DMS79 treated with DMSO at 0.1 percent for 48 hours (cell line): ENCODE results near the gene COMT.

Experiments used
- DNase-seq: peaks from one replicate; lab custom pipeline; 2025; lab: John Stamatoyannopoulos, UW

The COMT gene

DNA sequence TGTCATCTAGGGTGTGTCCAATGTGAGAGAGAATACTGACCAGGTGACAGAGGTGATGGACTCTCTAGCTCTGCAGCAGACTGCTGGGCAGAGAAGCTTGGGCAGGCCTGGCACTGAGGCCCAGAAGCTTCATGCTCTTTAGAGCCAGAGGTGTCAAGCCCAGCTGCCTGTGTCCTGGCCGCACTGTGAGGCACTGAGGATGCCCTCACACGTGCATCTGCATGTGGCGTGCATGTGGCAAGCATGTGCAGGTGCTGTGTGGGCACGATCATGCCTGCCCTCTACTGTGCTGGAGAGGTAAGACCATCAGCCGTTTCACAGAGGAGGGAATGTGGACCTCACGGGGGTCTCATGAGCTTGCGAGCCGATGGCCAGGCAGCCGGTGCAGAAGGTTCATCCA is 15.9 kb downstream of the COMT start:
- no peak for DNase-seq

DNA sequence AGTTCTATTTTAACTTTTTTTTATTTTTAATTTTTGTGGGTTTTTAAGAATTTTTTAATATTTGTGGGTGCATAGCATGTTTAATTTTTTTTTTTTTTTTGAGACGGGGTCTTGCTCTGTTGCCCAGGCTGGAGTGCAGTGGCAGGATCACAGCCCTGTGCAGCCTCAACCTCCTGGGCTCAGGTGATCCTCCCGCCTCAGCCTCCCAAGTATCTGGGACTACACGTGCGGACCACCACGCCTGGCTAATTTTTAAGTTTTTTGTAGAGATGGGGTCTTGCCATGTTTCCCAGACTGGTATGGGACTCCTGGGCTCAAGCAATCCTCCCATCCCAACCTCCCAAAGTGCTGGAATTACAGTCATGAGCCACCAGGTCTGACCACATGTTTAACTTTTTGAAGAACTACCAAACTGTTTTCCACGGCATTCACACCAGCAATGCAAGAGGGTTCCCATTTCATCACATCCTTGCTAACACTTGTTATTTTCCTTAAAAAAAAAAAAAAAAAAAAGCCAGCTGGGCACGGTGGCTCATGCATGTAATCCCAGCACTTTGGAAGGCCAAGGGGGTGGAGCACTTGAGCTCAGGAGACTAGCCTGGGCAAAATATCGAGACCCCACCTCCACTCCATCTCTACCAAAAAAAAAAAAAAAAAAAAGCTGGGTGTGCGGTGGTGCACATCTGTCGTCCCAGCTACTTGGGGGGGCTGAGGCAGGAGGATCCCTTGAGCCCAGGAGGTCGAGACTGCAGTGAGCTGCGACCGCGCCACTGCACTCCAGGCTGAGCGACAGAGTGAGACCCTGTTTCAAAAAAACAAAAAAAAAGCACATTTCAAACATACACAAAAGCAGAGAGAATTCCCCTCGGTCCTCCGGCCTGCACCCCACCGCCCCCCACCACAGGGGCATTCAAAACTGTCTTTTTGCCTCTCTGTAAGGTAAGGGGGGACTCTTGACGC is 16.8 kb downstream of the COMT start:
- no peak for DNase-seq

DNA sequence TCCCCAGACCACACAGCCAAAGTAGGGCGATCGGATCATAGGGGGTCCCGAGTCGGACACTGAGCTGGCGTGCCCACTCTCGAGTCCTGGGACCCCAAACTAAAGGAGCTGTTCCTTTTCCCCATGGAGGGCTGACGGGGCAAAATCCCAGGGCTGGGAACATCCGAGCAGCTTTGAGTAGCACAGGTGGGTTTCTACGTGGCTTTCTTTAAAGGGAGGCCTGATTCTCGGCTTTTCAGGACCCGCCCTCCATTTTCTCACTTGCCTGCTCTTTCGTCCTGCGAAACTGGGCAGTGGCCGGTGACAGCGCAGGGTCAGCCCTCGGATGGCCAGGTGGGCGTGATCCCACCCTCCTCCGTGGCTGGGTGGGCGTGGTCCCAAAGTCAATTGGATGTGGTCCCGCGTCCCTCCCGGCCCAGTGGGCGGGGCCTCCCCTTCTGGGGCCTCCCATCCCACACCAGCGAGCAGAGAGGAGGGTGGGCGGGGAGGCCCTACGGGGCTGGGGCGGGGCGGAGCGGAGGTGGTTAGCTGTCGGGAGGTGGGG is 17.5 kb downstream of the COMT start:
- no peak for DNase-seq

DNA sequence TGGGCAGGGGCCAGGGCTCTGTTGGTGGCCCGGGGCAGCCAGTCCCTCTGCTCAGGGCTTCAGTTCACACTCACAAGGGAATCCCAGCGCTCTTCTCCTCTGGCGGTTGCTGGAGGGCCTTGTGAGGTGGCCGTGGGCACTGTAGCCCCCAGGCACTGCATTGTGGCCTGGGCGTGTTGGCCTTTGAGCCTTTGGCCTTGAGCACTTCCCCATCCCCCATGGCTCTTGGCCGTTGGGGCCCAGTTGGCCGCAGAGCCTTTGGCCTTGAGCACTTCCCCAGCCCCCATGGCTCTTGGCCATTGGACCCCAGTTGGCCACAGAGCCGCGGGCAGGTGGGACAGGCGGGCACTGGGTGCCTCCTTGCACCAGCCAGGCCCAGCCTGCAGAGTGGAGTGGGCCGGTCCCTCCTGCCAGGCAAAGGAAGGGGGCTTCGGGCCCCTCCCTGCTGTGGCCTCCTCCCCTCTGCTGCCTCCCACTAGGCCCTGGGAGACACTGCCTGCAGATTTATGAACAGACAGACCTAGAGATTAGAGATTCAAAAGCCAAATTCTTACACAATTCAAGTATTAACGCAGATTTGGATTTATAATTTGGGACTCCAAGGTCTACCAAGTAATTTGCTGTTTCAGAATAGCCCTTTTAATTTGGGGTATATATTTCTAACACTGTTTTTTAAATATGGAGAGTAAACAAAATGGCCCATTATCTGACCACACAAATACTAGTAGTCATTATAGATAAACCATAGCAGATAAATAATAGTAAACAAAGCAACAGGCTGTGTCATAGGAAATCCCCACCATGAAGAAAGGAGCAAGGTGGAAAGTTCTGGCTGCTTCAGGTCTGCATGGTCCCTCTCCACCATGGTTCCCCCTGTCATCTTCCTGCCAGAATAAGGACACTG is 18.3 kb downstream of the COMT start:
- DNase-seq, result no peak

DNA sequence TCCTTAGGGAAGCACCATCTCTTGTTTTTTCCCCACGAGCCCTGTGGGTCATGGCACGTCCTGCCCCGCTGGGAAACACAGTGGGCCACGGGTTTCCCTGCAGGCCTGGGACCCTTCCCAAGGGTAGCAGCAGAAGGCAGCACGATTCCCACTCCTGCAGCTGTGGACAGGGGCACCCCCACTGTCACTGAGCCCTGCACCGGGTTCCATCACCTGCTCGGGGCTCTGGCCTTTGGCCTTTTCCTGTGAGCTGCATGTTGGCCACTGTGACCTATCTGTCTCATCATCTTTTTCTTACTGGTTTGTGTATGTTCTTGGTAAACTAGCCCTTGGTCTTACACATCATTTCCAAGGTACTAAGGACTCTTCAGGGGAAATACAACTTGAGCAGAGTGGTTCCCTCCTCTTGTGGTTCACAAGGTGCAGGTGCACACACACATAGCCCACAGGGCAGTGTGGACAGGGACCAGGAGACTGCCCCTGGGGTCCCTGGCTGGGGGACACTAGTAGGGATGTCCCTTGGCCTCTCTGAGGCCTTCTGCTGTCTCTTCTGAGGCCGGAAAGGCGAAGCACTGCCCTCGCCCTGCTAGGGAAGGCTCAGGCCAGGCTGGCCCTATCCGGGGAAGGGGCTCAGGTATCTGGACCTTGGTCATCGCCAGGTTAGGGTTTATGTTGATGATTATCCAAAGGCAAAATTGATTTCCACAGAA is 19.1 kb downstream of the COMT start:
- DNase-seq, result no peak

DNA sequence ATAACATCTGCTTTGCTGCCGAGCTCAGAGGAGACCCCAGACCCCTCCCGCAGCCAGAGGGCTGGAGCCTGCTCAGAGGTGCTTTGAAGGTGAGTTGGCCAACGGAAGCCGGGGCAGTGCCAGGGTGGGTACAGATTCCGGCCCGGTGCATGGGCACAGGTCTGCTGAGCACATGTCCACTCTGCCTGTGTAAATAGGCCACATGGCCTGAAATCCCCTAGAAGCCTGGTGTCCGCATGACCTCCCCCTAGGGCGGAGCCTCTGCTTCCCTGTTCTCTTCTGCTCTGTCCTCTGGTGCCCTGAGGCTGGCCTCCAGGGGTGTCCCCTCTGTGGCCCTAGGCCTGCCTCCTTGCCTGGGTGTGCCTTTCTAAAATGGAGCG is 19.6 kb downstream of the COMT start:
- DNase-seq, result no peak

DNA sequence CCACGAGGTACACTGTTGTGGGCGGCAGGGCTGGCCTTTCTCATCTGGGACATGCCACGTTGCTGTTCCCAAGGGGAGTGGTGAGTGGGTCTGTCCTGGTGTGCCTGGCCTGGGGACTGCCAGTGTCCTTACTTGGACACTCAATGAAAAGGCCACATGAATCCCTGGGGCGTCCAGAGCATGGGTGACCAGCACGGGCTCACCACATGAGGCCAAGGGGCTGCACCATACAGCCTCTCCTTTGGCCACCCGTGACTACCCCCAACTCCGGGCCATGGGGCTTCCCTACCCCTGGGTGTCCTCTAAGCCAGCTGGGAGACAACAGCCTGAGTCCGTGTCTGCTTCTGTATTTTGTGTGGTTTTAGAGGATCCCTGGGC is 20.3 kb downstream of the COMT start:
- DNase-seq, result no peak

DNA sequence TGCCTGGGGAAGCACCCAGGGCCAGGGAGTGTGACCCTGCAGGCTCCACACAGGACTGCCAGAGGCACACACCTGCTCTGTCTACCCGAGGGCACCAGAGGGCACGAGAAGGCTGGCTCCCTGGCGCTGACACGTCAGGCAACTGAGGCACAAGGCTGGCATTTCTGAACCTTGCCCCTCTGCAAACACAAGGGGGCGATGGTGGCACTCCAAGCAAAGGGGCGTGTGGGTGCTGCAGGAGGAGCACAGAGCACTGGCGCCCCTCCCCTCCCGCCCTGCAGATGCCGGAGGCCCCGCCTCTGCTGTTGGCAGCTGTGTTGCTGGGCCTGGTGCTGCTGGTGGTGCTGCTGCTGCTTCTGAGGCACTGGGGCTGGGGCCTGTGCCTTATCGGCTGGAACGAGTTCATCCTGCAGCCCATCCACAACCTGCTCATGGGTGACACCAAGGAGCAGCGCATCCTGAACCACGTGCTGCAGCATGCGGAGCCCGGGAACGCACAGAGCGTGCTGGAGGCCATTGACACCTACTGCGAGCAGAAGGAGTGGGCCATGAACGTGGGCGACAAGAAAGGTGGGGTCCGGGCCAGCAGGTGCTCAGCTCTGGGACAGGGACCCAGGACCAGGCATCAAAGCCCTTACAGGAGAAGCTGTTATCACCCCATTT is 20.8 kb downstream of the COMT start:
- peak; percentile 10 for DNase-seq

DNA sequence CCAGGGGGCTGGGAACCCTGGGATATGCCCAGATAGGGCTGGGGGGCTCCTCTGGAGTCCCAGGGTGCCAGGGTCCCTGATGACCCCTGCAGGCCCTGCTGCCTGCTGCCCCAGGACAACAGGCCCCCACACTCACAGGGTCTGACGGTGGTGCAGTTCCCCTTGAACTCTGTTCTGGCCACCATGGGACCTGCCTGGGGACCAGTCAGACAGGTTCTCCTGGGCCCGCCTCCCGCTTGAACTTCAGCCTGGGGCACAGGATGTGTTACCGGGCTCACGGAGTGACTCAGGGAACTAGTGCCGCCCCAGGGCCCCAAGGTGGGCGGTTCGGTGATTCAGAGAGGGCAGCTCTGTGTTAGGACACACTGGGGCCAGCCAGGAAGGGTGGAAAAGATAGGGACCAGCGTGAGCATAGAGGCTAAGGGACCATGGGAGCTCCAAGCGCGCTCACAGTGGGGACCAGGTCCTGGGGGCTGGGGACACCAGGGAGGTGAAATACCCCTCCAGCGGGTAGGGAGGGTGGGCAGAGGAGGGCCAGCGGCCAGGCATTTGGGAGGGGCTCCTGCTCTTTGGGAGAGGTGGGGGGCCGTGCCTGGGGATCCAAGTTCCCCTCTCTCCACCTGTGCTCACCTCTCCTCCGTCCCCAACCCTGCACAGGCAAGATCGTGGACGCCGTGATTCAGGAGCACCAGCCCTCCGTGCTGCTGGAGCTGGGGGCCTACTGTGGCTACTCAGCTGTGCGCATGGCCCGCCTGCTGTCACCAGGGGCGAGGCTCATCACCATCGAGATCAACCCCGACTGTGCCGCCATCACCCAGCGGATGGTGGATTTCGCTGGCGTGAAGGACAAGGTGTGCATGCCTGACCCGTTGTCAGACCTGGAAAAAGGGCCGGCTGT is 21.6 kb downstream of the COMT start:
- peak; percentile 5 for DNase-seq

DNA sequence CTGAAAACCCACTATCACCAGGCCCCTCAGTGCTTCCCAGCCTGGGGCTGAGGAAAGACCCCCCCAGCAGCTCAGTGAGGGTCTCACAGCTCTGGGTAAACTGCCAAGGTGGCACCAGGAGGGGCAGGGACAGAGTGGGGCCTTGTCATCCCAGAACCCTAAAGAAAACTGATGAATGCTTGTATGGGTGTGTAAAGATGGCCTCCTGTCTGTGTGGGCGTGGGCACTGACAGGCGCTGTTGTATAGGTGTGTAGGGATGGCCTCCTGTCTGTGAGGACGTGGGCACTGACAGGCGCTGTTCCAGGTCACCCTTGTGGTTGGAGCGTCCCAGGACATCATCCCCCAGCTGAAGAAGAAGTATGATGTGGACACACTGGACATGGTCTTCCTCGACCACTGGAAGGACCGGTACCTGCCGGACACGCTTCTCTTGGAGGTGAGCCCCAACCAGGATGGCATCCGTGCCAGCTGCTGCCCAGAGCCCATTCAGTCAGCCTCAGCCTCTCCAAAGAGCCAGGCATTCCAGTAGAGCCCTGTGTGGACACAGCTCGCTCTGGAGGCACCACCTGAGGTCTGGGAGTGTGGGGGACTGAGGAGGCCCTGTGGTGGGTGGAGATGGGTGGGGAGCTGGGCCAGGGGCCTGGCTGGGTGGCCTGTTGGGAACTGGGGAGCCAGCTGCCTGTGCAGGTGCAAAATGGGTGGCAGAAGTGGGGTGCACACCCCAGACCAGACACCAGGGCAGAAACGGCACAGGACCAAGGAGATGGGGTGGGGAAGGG is 22.5 kb downstream of the COMT start:
- no peak for DNase-seq

DNA sequence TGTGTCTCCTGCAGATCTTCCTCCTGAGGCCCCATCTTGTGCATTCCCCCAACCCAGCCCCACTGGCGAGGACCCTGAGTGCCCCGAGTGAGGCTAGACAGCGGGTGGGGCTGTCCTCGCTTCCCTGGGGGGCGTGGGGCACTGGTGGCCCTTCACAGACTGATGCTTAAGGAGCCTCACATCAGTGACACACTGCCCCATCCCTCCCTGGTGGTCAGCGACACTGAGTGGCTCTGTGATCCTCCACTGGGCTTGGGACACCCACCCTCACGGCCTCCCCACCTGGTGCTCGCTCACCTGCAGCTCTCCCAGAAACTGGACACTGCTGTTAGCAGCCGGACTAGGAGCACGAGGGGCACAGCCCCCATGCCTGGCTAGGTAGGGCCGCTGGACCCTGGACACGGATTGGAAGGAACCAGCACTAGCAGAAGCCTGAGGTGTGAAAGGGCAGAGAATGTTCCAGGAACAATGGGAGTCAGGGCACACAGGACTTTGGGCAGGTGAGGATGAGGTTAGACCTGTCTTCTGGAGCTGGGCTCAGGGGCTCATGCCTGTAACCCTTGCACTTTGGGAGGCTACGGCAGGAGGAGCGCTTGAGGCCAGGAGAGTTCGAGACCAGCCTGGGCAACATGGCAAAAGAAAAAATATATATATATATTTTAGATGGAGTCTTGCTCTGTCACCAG is 23.3 kb downstream of the COMT start:
- no peak for DNase-seq

DNA sequence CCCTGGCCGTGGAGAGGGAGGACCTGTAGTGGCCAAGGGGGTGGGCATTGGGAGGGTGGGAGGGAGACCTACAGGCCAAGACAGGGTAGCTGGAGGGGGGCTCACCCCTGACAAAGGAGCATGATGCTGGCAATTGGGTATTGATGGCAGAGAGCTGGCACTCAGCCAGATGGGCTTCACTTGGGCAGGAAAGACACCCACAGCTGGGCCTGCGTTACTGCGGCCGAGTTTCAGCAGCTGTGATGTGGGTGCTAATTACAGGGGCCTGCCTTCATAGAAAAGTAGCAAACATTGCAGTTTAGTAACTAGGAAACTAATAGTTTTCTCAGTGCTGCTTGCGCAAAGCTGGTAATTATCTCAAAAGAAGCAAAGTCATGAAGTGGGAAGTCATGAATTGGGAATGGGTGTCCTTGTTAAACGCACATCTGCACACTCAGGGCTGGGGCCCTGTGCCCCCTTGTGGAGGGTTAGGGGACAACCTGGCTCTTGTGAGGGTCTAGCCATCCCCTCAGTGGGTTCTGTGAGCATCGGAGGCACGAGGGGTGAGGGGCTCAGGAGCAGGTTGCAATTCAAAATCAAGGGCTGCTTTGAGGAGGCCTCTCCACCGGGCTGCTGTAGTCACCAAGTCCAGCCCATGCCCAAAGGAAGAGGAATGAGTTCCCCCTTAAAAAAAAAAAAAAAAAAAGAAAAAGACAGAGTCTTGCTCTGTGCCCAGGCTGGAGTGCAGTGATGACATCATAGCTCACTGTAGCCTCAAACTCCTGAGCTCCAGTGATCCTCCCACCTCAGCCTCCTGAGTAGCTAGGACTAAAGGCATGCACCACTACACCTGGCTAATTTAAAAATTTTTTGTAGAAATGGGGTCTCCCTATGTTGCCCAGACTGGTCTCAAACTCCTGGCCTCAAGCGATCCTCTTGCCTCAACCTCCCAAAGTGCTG is 24.5 kb downstream of the COMT start:
- DNase-seq, result no peak

DNA sequence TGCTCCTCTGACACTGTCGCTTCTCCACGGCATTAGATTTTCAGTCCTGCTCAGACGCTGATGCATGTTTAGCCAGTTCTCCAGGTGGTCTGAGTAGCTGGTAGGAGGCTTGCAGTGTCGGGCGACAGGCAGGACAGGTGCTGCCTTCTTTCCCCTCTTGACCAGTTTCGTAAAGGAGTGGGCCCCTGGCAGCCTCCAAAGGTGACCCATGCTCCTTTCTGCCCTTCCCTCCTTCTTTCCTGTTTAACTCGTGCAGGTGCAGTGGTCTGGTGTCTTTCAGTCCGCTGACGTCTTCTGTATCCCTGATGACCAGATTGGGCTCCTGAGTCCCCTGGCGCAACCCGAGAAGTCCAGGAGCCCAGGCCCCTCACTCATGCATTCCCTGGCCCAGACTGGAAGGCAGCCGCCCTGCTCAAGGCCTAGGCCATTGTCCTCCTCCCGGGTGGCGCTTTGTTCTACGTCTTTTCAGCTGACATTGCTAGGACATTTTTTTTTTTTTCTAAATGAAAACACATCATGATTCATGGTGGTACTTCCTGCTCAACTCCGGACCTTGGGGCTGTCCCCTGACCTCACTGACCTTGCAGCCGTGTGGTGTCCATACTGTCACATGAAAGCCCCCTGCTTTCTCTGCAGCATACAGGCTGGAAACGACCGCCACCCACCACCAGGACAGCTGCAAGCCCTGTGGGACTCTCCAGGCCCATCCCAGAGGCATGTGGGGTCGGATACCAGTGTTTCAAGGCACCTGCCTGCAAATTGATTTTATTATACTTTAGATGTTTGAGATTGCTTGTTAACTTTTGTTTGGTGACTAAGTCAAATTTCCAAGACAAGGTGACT is 25.6 kb downstream of the COMT start:
- DNase-seq, result no peak

DNA sequence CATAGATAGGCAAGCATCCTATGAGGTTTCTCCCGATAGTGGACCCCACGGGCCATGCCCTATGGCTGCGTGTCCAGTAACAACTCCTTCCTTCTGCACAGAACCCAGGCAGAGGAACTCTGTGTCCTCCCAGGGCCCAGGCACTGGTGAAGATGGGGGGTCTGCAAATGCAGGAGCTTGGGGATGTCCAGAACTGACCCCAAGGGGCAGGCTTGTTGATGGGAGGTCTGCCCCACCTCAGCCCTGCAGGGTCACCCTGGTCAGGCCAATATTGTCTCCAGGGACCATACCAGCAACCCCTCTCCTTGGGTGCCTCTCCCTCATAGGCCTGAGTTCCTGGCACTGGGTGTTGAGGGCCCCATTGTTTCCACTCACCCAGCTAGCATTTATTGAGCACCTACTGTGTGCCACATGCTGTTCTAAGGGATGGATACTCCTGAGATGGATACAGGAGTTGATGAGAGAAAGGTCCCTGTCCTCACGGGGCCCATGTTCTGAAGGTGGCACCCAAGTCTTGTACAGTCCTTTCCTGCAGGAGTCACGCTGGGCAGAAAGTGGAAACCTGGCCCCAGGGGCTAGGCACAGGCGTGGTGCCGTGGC is 26.4 kb downstream of the COMT start:
- no peak for DNase-seq

DNA sequence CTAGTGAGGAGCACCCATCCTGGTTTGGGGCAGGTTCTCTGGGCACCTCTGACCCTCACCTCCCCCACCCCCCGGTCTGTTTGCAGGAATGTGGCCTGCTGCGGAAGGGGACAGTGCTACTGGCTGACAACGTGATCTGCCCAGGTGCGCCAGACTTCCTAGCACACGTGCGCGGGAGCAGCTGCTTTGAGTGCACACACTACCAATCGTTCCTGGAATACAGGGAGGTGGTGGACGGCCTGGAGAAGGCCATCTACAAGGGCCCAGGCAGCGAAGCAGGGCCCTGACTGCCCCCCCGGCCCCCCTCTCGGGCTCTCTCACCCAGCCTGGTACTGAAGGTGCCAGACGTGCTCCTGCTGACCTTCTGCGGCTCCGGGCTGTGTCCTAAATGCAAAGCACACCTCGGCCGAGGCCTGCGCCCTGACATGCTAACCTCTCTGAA is 26.9 kb downstream of the COMT start:
- no peak for DNase-seq

DNA sequence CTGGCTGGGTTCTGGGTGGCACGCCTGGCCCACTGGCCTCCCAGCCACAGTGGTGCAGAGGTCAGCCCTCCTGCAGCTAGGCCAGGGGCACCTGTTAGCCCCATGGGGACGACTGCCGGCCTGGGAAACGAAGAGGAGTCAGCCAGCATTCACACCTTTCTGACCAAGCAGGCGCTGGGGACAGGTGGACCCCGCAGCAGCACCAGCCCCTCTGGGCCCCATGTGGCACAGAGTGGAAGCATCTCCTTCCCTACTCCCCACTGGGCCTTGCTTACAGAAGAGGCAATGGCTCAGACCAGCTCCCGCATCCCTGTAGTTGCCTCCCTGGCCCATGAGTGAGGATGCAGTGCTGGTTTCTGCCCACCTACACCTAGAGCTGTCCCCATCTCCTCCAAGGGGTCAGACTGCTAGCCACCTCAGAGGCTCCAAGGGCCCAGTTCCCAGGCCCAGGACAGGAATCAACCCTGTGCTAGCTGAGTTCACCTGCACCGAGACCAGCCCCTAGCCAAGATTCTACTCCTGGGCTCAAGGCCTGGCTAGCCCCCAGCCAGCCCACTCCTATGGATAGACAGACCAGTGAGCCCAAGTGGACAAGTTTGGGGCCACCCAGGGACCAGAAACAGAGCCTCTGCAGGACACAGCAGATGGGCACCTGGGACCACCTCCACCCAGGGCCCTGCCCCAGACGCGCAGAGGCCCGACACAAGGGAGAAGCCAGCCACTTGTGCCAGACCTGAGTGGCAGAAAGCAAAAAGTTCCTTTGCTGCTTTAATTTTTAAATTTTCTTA is 27.8 kb downstream of the COMT start:
- DNase-seq, result no peak
